ENCODE data around the gene PAPLN.

- TF ChIP-seq CTCF (IDR thresholded peaks at IDR 0.05) (no peak), POLR2AphosphoS5 (IDR thresholded peaks at IDR 0.05) (no peak)
These were observed 56.8 kb downstream of the PAPLN start for GRCh38 chr14:73293782-73294781.
